ENCODE data around the gene SLC22A3. TPM values are rescaled to one million over a fixed set of nuclear protein-coding genes. Genes with fewer than 3 reads are reported as not detected.

Gene SLC22A3
- total RNA-seq, 1 experiment from 2014 or later: 0.07 TPM

- Histone ChIP-seq H3K4me2 (ENCODE audit: low read length) (no peak overlapping the region), H3K79me2 (ENCODE audit: insufficient read depth, low read length) (no peaks in the 10 kb centered on the region), H3K36me3 (ENCODE audit: control insufficient read depth in 1 of 2, insufficient read depth in 2 of 2, low read length in 2 of 2) (no peaks in the 10 kb centered on the region), H3K27ac (ENCODE audit: low read depth, low read length) (no peak overlapping the region), H3K27me3 (ENCODE audit: insufficient read depth, low read length) (no peaks in the 10 kb centered on the region), H3K9me2 (ENCODE audit: insufficient read depth) (no peaks in the 10 kb centered on the region), H4K20me1 (ENCODE audit: insufficient read depth) (no peaks in the 10 kb centered on the region), H3K9me3 (ENCODE audit: control insufficient read depth in 1 of 2, insufficient read depth in 1 of 2, low read depth in 1 of 2, low read length in 2 of 2) (no peaks in the 10 kb centered on the region), H2AFZ (ENCODE audit: low read depth, low read length, poor library complexity, severe bottlenecking) (no peak overlapping the region), H3K4me3 (replicated peaks in 1 of 2; ENCODE audit: low read depth in 1 of 2, low read length in 2 of 2) (no peak overlapping the region), H3K4me1 (ENCODE audit: control insufficient read depth in 1 of 2, insufficient read depth in 2 of 2, low read length in 2 of 2) (peaks cover 0 to 8% of the 10 kb centered on the region in 2 experiments; a peak in 2 of 4 replicates), H3K9ac (ENCODE audit: low read length) (no peak overlapping the region)
- ChIA-PET POLR2A (no interaction called here), RAD21 (ENCODE audit: low non-redundant PET in 1 of 2, low total read pairs in 2 of 2, uncharacterized antibody in 2 of 2, unreplicated experiment in 2 of 2) (no interaction called here), CTCF (no interaction called here)
- intact Hi-C loops (cut with micrococcal nuclease): no loop called here
- TF ChIP-seq CEBPB (IDR thresholded peaks at IDR 0.05; ENCODE audit: low read depth) (no peak), RAD21 (IDR thresholded peaks at IDR 0.05; ENCODE audit: low read depth) (no peak), SIN3A (IDR thresholded peaks at IDR 0.05; ENCODE audit: low read depth) (no peak), ELF1 (IDR thresholded peaks at IDR 0.05; ENCODE audit: borderline replicate concordance, low read depth) (no peak), ZBTB33 (IDR thresholded peaks at IDR 0.05; ENCODE audit: extremely low read depth, insufficient replicate concordance, low read length) (no peak), EZH2phosphoT487 (IDR thresholded peaks at IDR 0.05; ENCODE audit: borderline replicate concordance) (no peak), EGR1 (IDR thresholded peaks at IDR 0.05; ENCODE audit: low read depth) (no peak), ZFX (IDR thresholded peaks at IDR 0.05) (no peak), JUND (IDR thresholded peaks at IDR 0.05) (no peak), CBX3 (IDR thresholded peaks at IDR 0.05; ENCODE audit: low read depth) (no peak), POLR2AphosphoS5 (IDR thresholded peaks at IDR 0.05; ENCODE audit: low read depth, low read length) (no peak)
- no peak for ATAC-seq
- no peak for DNase-seq (ENCODE audit: low read depth, low spot score)
- no TSS peak for BruUV-seq (replicated peaks)
Measured at GRCh38 chr6:160428818-160429619, 80.8 kb downstream of the SLC22A3 start.
